OCI-LY3 (cell line): ENCODE measurements around the gene TIMD4.
"Not testable (repeated sequence)": the region's sequence is repeated elsewhere in the genome, so short reads cannot be mapped to it uniquely, and the experiment has no call there.

Experiments used
- H2AFZ ChIP-seq: fragments of 200-600, 300-600 bp; shearing (Covaris generic); 2 replicates; pipeline ENCODE4 v1.6.0; 2014; ENCODE audit warnings: antibody characterized with exemption, low read depth, low read length
- H3K27ac ChIP-seq: fragments of 200-600, 300-600 bp; sonication (generic); 2 replicates; pipeline ENCODE4 v1.5.1; 2014; ENCODE audit warnings: mild to moderate bottlenecking, low read length, moderate library complexity, mixed read lengths
- H3K27me3 ChIP-seq: fragments of 200-600, 300-600 bp; sonication (generic); 2 replicates; pipeline ENCODE4 v1.6.1; 2014; ENCODE audit warnings: low read depth, low read length, mixed read lengths
- H3K36me3 ChIP-seq: fragments of 200-600, 300-600 bp; sonication (generic); replicated peaks from 2 replicates; pipeline ENCODE3; 2014; ENCODE audit warnings: low read depth, low read length, mixed read lengths
- H3K4me1 ChIP-seq: fragments of 300-600, 200-600 bp; sonication (generic); 2 replicates; pipeline ENCODE4 v1.6.1; 2014; ENCODE audit warnings: low read length, mixed read lengths
- H3K4me2 ChIP-seq: fragments of 200-600, 300-600 bp; sonication (generic); 2 replicates; pipeline ENCODE4 v1.6.1; 2014; ENCODE audit warnings: low read length, mixed read lengths
- H3K4me3 ChIP-seq: fragments of 300-600, 200-600 bp; sonication (generic); 2 replicates; pipeline ENCODE4 v1.5.1; 2014; ENCODE audit warnings: antibody characterized with exemption, mild to moderate bottlenecking, low read length, moderate library complexity
- H3K79me2 ChIP-seq: fragments of 300-600, 200-600 bp; shearing (Covaris generic); 2 replicates; pipeline ENCODE4 v1.6.1; 2014; ENCODE audit warnings: mild to moderate bottlenecking, low read length, mixed read lengths
- H3K9ac ChIP-seq: fragments of 300-600, 200-600 bp; shearing (Covaris generic); 2 replicates; pipeline ENCODE4 v1.6.0; 2014; ENCODE audit warnings: mild to moderate bottlenecking, low read length, moderate library complexity
- H3K9me3 ChIP-seq: fragments of 200-600, 300-600 bp; shearing (Covaris generic); 2 replicates; pipeline ENCODE4 v1.6.1; 2014; ENCODE audit warnings: low read length, mixed read lengths; ENCODE audit not compliant: insufficient read depth
- H4K20me1 ChIP-seq: fragments of 200-600, 300-600 bp; sonication (generic); 2 replicates; pipeline ENCODE4 v1.6.1; 2016; ENCODE audit warnings: low read length, mixed read lengths; ENCODE audit not compliant: insufficient read depth
- EZH2phosphoT487 ChIP-seq: fragments of 200-600 bp; shearing (Covaris generic); IDR thresholded peaks from 2 replicates; pipeline ENCODE4 v1.6.1; 2018; ENCODE audit warnings: antibody characterized with exemption, mixed run types, low read depth
- TF ChIP-seq, protein P1 (sequence below): fragments of 200-600, 300-600 bp; sonication (generic); IDR thresholded peaks from 2 replicates; pipeline ENCODE4 v1.5.1; 2014; ENCODE audit warnings: antibody characterized with exemption, low read length, low read depth

Gene TIMD4

DNA sequence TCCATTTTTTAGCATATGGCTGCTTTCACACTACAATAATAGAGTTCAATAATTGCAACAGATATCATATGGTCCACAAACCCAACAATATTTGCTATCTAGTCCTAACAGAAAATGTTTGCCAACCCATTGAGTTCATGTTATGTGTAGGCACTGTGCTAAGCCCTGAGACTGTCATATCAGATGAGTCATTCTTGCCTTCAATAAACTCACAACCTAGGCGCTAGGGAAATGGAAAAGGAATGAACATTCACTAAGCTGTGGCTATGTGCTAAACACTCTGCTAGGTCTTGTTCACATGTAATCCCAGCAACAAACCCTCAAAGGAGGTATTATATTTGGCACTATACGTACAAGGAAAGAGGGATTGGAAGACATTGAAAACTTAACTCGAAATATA is 8.4 kb upstream of the TIMD4 start:
- Histone ChIP-seq H3K79me2 (no peaks in the 10 kb centered on the region), H4K20me1 (no peaks in the 10 kb centered on the region), H3K9ac (no peak overlapping the region), H2AFZ (no peak overlapping the region), H3K27ac (no peak overlapping the region), H3K4me2 (no peak overlapping the region), H3K36me3 (no peaks in the 10 kb centered on the region), H3K27me3 (no peaks in the 10 kb centered on the region), H3K4me1 (no peaks in the 10 kb centered on the region), H3K9me3 (no peaks in the 10 kb centered on the region), H3K4me3 (no peak overlapping the region)
- TF ChIP-seq, protein P1, sequence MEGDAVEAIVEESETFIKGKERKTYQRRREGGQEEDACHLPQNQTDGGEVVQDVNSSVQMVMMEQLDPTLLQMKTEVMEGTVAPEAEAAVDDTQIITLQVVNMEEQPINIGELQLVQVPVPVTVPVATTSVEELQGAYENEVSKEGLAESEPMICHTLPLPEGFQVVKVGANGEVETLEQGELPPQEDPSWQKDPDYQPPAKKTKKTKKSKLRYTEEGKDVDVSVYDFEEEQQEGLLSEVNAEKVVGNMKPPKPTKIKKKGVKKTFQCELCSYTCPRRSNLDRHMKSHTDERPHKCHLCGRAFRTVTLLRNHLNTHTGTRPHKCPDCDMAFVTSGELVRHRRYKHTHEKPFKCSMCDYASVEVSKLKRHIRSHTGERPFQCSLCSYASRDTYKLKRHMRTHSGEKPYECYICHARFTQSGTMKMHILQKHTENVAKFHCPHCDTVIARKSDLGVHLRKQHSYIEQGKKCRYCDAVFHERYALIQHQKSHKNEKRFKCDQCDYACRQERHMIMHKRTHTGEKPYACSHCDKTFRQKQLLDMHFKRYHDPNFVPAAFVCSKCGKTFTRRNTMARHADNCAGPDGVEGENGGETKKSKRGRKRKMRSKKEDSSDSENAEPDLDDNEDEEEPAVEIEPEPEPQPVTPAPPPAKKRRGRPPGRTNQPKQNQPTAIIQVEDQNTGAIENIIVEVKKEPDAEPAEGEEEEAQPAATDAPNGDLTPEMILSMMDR: no peak
- no peak for TF ChIP-seq EZH2phosphoT487

DNA sequence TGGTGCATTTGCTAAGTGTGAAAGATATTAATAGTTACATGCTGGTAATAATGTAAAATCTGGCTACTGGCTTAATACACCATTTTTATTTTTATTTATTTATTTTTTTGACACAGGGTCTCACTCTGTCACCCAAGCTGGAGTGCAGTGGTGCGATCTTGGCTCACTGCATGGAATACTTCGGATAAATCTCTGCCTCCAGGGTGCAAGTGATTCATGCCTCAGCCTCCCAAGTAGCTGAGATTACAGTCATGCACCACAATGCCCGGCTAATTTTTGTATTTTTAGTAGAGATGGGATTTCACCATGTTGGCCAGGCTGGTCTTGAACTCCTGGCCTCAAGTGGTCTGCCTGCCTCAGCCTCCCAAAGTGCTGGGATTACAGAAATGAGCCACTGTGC is 4.4 kb upstream of the TIMD4 start:
- H3K79me2 ChIP-seq, H3K36me3 ChIP-seq, H3K4me2 ChIP-seq, H3K27ac ChIP-seq, H2AFZ ChIP-seq, H4K20me1 ChIP-seq, H3K4me1 ChIP-seq, H3K27me3 ChIP-seq, H3K9ac ChIP-seq, H3K4me3 ChIP-seq, H3K9me3 ChIP-seq: not testable (repeated sequence)

GRCh38 chr5:156956321-156956720 is 6.7 kb downstream of the TIMD4 start:
- Histone ChIP-seq H3K27ac (no peak overlapping the region), H4K20me1 (no peaks in the 10 kb centered on the region), H3K9ac (no peak overlapping the region), H2AFZ (no peak overlapping the region), H3K4me2 (no peak overlapping the region), H3K4me3 (no peak overlapping the region), H3K4me1 (no peaks in the 10 kb centered on the region), H3K36me3 (no peaks in the 10 kb centered on the region), H3K9me3 (no peaks in the 10 kb centered on the region), H3K79me2 (no peaks in the 10 kb centered on the region), H3K27me3 (no peaks in the 10 kb centered on the region)
- no peak for TF ChIP-seq EZH2phosphoT487

DNA sequence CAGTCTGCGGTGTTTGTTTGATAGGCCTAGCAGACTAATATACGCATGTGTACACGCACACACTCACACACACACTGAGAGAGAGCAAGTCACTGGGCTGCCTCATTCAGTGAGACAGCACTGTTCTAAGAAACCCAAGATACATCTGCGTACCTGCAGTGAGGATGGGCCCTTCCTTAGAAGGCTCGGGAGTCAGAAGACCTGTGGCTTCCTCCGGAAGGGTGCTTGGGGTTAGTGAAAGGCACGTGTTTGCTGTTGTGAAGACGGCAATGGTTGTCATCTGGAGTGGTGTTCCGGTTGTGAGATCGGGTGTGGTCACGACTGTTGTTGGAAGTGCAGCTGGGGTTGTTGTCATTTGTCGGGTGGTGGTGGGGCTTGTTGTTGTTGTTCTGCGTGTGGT is 11.7 kb downstream of the TIMD4 start:
- H3K4me3 ChIP-seq: no peak overlapping the region
- no peak overlapping the region for H2AFZ ChIP-seq
- H3K36me3 ChIP-seq: no peaks in the 10 kb centered on the region
- TF ChIP-seq, protein P1: no peak
- no peak for TF ChIP-seq EZH2phosphoT487
- no peak overlapping the region for H3K9ac ChIP-seq
- no peaks in the 10 kb centered on the region for H3K79me2 ChIP-seq
- H3K4me2 ChIP-seq: no peak overlapping the region
- H3K9me3 ChIP-seq: no peaks in the 10 kb centered on the region
- no peaks in the 10 kb centered on the region for H3K4me1 ChIP-seq
- no peaks in the 10 kb centered on the region for H3K27me3 ChIP-seq
- no peaks in the 10 kb centered on the region for H4K20me1 ChIP-seq
- H3K27ac ChIP-seq: no peak overlapping the region

GRCh38 chr5:156950716-156951115 is 12.3 kb downstream of the TIMD4 start:
- H3K27me3 ChIP-seq: no peaks in the 10 kb centered on the region
- H3K79me2 ChIP-seq: no peaks in the 10 kb centered on the region
- H3K9me3 ChIP-seq: no peaks in the 10 kb centered on the region
- no peaks in the 10 kb centered on the region for H3K36me3 ChIP-seq
- no peak overlapping the region for H3K4me2 ChIP-seq
- H3K4me1 ChIP-seq: no peaks in the 10 kb centered on the region
- TF ChIP-seq, protein P1: no peak
- H2AFZ ChIP-seq: no peak overlapping the region
- no peaks in the 10 kb centered on the region for H4K20me1 ChIP-seq
- no peak overlapping the region for H3K9ac ChIP-seq
- no peak overlapping the region for H3K4me3 ChIP-seq
- H3K27ac ChIP-seq: no peak overlapping the region
